Esophagus mucosa (tissue), 1 donor: ENCODE data around the gene SMG9. TPM values are rescaled to one million over a fixed set of nuclear protein-coding genes. Genes with fewer than 3 reads are reported as not detected.
"Not testable (repeated sequence)": the region's sequence is repeated elsewhere in the genome, so short reads cannot be mapped to it uniquely, and the experiment has no call there.

Source experiments
- ATAC-seq: fragments of 200-7000 bp; cut with Tn5 transposase; one replicate; pipeline ENCODE4 v1.9.1; 2020
- total RNA-seq: library from RNA; stranded (reverse); gene quantifications from one replicate; pipeline ENCODE4 v1.2.4, GENCODE V29; 2023
- donor health status: DM: yes; HTN: yes; CAD: no.

SMG9 gene
- total RNA-seq, 1 donor from 2014 or later = 22.3 TPM

- ATAC-seq = no peak
These were observed 25.1 kb upstream of the SMG9 start for GRCh38 chr19:43779820-43780219.

GRCh38 chr19:43779147-43779819, 24.5 kb upstream of the SMG9 start:
- no peak for ATAC-seq

GRCh38 chr19:43778651-43779050, 23.9 kb upstream of the SMG9 start:
- ATAC-seq = no peak

- no peak for ATAC-seq
These were observed 22.5 kb upstream of the SMG9 start for GRCh38 chr19:43777163-43777695.

GRCh38 chr19:43776286-43776685, 21.5 kb upstream of the SMG9 start:
- no peak for ATAC-seq

- no peak for ATAC-seq
These were observed 20.6 kb upstream of the SMG9 start for GRCh38 chr19:43775299-43775890.

- ATAC-seq = not testable (repeated sequence)
These were observed 20.1 kb upstream of the SMG9 start for GRCh38 chr19:43774940-43775258.

GRCh38 chr19:43774103-43774939, 19.6 kb upstream of the SMG9 start:
- ATAC-seq = peak; percentile 3

GRCh38 chr19:43773725-43774102, 19.0 kb upstream of the SMG9 start:
- ATAC-seq = no peak

- ATAC-seq = no peak
These were observed 14.5 kb upstream of the SMG9 start for GRCh38 chr19:43769256-43769655.

GRCh38 chr19:43768273-43769050, 13.7 kb upstream of the SMG9 start:
- ATAC-seq = no peak

- ATAC-seq = no peak
These were observed 13.1 kb upstream of the SMG9 start for GRCh38 chr19:43767818-43768217.

- ATAC-seq = no peak
These were observed 12.6 kb upstream of the SMG9 start for GRCh38 chr19:43767316-43767715.

GRCh38 chr19:43766755-43767043, 11.9 kb upstream of the SMG9 start:
- no peak for ATAC-seq

- peak; percentile 85 for ATAC-seq
These were observed 10.5 kb upstream of the SMG9 start for GRCh38 chr19:43765109-43765876.

GRCh38 chr19:43764684-43765083, 9.9 kb upstream of the SMG9 start:
- not testable (repeated sequence) for ATAC-seq

- no peak for ATAC-seq
These were observed 8.7 kb upstream of the SMG9 start for GRCh38 chr19:43763473-43763939.

GRCh38 chr19:43762814-43763213, 8.1 kb upstream of the SMG9 start:
- no peak for ATAC-seq

GRCh38 chr19:43760941-43761340, 6.2 kb upstream of the SMG9 start:
- no peak for ATAC-seq

GRCh38 chr19:43759515-43759914, 4.8 kb upstream of the SMG9 start:
- ATAC-seq = peak; percentile 45

- peak; percentile 6 for ATAC-seq
These were observed 567 bp upstream of the SMG9 start for GRCh38 chr19:43755256-43755801.

- ATAC-seq = no peak
These were observed 584 bp downstream of the SMG9 start for GRCh38 chr19:43754253-43754502.
